Hepatocyte (in vitro differentiated cells): ENCODE results near the gene CDYL.

Source experiments
- EZH2 ChIP-seq: fragments of 200-600 bp; sonication (generic); IDR thresholded peaks from 2 replicates; pipeline ENCODE4 v1.6.1; 2016; ENCODE audit warnings: antibody characterized with exemption, mild to moderate bottlenecking, borderline replicate concordance
- EZH2phosphoT487 ChIP-seq: fragments of 200-600 bp; sonication (generic); IDR thresholded peaks from one replicate; pipeline ENCODE4 v1.6.1; 2018; ENCODE audit warnings: antibody characterized with exemption, mild to moderate bottlenecking, low read depth, moderate library complexity; ENCODE audit not compliant: unreplicated experiment, severe bottlenecking
- TF ChIP-seq, protein P1 (sequence below): fragments of 200-600 bp; sonication (generic); IDR thresholded peaks from 2 replicates; pipeline ENCODE4 v1.5.1; 2016; ENCODE audit warnings: antibody characterized with exemption, mild to moderate bottlenecking; ENCODE audit not compliant: poor library complexity

DNA sequence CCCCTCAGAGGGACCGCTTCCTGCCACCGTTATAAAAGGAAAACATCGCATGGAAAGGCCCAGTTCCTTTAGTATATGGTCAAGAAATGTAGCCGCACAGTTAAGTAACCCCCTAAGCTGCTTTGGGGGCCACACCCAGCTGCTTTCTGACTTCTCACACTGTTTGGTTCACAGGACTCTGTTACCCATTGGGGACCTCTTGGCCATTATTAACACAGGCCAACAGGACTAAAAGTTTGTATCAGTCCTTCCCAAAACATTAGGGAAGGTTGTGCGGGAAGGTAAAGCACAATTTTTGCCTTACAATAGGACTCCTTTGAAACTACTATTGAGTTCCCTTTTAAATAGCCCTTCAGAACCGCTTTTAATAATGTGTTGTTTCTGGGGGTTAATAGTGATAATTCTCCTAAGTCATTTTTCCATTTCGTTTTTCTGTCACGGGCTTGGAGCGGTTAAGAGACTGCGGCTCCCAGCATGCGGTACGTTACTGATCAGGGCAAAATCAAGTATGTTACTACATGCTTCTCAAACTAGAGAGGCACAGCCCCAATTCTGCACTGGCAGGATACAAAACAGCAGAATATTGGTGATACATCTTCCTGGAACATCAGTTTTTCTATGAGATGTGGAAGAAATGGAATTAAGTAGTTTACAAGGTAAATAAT lies 228.3 kb downstream of the CDYL start:
- TF ChIP-seq, protein P1, sequence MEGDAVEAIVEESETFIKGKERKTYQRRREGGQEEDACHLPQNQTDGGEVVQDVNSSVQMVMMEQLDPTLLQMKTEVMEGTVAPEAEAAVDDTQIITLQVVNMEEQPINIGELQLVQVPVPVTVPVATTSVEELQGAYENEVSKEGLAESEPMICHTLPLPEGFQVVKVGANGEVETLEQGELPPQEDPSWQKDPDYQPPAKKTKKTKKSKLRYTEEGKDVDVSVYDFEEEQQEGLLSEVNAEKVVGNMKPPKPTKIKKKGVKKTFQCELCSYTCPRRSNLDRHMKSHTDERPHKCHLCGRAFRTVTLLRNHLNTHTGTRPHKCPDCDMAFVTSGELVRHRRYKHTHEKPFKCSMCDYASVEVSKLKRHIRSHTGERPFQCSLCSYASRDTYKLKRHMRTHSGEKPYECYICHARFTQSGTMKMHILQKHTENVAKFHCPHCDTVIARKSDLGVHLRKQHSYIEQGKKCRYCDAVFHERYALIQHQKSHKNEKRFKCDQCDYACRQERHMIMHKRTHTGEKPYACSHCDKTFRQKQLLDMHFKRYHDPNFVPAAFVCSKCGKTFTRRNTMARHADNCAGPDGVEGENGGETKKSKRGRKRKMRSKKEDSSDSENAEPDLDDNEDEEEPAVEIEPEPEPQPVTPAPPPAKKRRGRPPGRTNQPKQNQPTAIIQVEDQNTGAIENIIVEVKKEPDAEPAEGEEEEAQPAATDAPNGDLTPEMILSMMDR: no peak
- TF ChIP-seq EZH2 (no peak), EZH2phosphoT487 (no peak)
